ENCODE results near the gene ADGRG1. TPM values are rescaled to one million over a fixed set of nuclear protein-coding genes. Genes with fewer than 3 reads are reported as not detected.

The ADGRG1 gene
- total RNA-seq, 1 experiment from 2014 or later = 13.1 TPM

DNA sequence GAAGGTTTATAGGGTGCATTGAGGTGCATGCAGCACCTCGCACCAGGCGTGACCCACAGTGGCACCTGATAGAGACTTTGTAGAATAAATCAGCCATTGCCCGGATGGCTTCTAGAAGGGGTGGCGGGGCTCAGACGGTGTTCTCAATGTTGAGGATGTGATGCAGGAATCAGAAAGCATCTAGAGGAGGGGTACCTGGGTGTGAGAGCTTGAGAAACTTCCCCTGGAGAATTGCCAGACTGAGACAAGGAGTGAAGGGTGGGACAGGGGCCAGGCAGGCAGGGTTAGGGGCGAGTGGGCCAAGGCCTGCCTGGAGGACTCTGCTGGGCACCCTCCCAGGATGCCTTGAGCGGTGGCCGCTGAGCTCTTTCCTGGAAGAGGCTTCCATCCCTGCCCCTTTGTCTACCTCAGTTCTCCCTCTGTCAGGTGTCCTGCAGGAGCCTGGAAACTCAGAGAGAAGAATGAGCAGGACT is 9.3 kb upstream of the ADGRG1 start:
- TF ChIP-seq, protein P1, sequence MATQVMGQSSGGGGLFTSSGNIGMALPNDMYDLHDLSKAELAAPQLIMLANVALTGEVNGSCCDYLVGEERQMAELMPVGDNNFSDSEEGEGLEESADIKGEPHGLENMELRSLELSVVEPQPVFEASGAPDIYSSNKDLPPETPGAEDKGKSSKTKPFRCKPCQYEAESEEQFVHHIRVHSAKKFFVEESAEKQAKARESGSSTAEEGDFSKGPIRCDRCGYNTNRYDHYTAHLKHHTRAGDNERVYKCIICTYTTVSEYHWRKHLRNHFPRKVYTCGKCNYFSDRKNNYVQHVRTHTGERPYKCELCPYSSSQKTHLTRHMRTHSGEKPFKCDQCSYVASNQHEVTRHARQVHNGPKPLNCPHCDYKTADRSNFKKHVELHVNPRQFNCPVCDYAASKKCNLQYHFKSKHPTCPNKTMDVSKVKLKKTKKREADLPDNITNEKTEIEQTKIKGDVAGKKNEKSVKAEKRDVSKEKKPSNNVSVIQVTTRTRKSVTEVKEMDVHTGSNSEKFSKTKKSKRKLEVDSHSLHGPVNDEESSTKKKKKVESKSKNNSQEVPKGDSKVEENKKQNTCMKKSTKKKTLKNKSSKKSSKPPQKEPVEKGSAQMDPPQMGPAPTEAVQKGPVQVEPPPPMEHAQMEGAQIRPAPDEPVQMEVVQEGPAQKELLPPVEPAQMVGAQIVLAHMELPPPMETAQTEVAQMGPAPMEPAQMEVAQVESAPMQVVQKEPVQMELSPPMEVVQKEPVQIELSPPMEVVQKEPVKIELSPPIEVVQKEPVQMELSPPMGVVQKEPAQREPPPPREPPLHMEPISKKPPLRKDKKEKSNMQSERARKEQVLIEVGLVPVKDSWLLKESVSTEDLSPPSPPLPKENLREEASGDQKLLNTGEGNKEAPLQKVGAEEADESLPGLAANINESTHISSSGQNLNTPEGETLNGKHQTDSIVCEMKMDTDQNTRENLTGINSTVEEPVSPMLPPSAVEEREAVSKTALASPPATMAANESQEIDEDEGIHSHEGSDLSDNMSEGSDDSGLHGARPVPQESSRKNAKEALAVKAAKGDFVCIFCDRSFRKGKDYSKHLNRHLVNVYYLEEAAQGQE (IDR thresholded peaks at IDR 0.05; ENCODE audit: insufficient read depth in 1 of 2, low read depth in 2 of 2, low read length in 1 of 2) = no peak
- TF ChIP-seq SIN3A (IDR thresholded peaks at IDR 0.05; ENCODE audit: borderline replicate concordance, insufficient read depth, low read depth, low read length) = no peak
- TF ChIP-seq POLR2AphosphoS5 (IDR thresholded peaks at IDR 0.05; ENCODE audit: low read depth, low read length) = no peak
- TF ChIP-seq TCF7L2 (IDR thresholded peaks at IDR 0.05; ENCODE audit: low read depth, low read length) = no peak
- TF ChIP-seq, protein P2, sequence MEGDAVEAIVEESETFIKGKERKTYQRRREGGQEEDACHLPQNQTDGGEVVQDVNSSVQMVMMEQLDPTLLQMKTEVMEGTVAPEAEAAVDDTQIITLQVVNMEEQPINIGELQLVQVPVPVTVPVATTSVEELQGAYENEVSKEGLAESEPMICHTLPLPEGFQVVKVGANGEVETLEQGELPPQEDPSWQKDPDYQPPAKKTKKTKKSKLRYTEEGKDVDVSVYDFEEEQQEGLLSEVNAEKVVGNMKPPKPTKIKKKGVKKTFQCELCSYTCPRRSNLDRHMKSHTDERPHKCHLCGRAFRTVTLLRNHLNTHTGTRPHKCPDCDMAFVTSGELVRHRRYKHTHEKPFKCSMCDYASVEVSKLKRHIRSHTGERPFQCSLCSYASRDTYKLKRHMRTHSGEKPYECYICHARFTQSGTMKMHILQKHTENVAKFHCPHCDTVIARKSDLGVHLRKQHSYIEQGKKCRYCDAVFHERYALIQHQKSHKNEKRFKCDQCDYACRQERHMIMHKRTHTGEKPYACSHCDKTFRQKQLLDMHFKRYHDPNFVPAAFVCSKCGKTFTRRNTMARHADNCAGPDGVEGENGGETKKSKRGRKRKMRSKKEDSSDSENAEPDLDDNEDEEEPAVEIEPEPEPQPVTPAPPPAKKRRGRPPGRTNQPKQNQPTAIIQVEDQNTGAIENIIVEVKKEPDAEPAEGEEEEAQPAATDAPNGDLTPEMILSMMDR (IDR thresholded peaks at IDR 0.05) = no peak
- ATAC-seq (no peak), DNase-seq (ENCODE audit: low read depth, low spot score) (no peak)
- Histone ChIP-seq H3K27ac (ENCODE audit: low read length) (no peak overlapping the region), H3K4me3 (ENCODE audit: low read depth in 2 of 2, low read length in 2 of 2) (no peak overlapping the region), H3K36me3 (ENCODE audit: control insufficient read depth, insufficient read depth, low read length) (no peaks in the 10 kb centered on the region), H3K27me3 (ENCODE audit: control insufficient read depth, insufficient read depth, low read length) (no peaks in the 10 kb centered on the region), H3K9me3 (ENCODE audit: control insufficient read depth, insufficient read depth, low read depth, low read length) (no peaks in the 10 kb centered on the region), H3K4me1 (ENCODE audit: control insufficient read depth, insufficient read depth, low read length) (peaks cover 14% of the 10 kb centered on the region)
- in situ Hi-C loops (cut with HindIII; ENCODE audit: low pct_unique_long_range_greater_than_20kb, low sequenced_read_pairs) (no loop called here), intact Hi-C loops (cut with micrococcal nuclease; ENCODE audit: unreplicated experiment) (no loop called here)
- POLR2A ChIA-PET = no interaction called here
- CTCF ChIA-PET = no interaction called here
- BruUV-seq (replicated peaks) = no TSS peak

DNA sequence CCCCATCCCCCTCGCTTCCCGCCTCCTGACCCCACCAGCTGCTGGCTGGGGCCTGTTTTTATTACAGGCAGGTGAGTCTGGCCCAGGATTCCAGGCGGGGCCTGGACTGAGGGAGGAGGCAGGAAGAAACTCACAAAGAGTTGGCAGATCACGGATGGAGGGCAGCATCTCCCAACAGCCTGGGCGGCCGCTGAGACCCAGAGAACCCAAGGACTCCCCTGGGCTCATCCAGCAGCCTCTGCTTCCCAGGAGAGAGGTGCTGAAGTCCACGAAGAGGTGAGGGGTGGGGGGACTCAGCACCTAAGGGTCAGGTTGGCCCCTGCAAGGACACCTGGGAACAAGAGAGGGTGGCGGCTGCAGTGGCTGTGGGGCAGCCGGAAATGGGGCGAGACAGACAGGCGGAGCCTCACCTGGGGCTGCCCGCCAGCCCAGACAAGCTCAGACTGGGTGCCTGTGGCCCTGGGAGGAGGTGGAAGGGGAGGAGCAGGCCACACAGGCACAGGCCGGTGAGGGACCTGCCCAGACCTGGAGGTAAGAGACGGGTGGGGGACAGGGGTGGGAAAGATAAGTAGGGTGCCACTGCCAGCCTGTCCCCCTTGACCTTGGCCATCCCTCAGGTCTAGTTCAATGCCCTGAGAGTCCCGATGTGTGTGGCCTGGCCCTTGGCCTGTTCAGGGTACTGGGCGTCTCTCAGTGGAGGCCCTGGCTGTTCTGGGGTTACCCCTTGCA is 8.7 kb upstream of the ADGRG1 start:
- ATAC-seq = no peak
- intact Hi-C loops (cut with micrococcal nuclease; ENCODE audit: unreplicated experiment) (no loop called here), in situ Hi-C loops (cut with HindIII; ENCODE audit: low pct_unique_long_range_greater_than_20kb, low sequenced_read_pairs) (no loop called here)
- no peak overlapping the region for H3K4me3 ChIP-seq (ENCODE audit: low read depth in 2 of 2, low read length in 2 of 2)
- TF ChIP-seq, protein P1 (IDR thresholded peaks at IDR 0.05; ENCODE audit: insufficient read depth in 1 of 2, low read depth in 2 of 2, low read length in 1 of 2) = no peak
- TF ChIP-seq SIN3A (IDR thresholded peaks at IDR 0.05; ENCODE audit: borderline replicate concordance, insufficient read depth, low read depth, low read length) (no peak), POLR2AphosphoS5 (IDR thresholded peaks at IDR 0.05; ENCODE audit: low read depth, low read length) (no peak), TCF7L2 (IDR thresholded peaks at IDR 0.05; ENCODE audit: low read depth, low read length) (no peak)
- TF ChIP-seq, protein P2 (IDR thresholded peaks at IDR 0.05) = no peak
- no peaks in the 10 kb centered on the region for H3K36me3 ChIP-seq (ENCODE audit: control insufficient read depth, insufficient read depth, low read length)
- ChIA-PET CTCF (interaction anchor here (0.6 kb wide), 1 partner anchor 17 kb away, joined by 3 read pairs; no protein-coding TSS in a partner anchor), POLR2A (no interaction called here)
- no peaks in the 10 kb centered on the region for H3K27me3 ChIP-seq (ENCODE audit: control insufficient read depth, insufficient read depth, low read length)
- no peak for DNase-seq (ENCODE audit: low read depth, low spot score)
- BruUV-seq (replicated peaks) = no TSS peak
- H3K4me1 ChIP-seq (ENCODE audit: control insufficient read depth, insufficient read depth, low read length) = peaks cover 14% of the 10 kb centered on the region
- no peak overlapping the region for H3K27ac ChIP-seq (ENCODE audit: low read length)
- no peaks in the 10 kb centered on the region for H3K9me3 ChIP-seq (ENCODE audit: control insufficient read depth, insufficient read depth, low read depth, low read length)
